ENCODE measurements around the gene OR2V2.

The OR2V2 gene

GRCh38 chr5:181149355-181149754, 2.0 kb downstream of the OR2V2 start:
- no peak for DNase-seq

GRCh38 chr5:181149806-181150733, 2.7 kb downstream of the OR2V2 start:
- no peak for DNase-seq

GRCh38 chr5:181151146-181151545, 3.8 kb downstream of the OR2V2 start:
- no peak for DNase-seq

GRCh38 chr5:181152406-181152805, 5.0 kb downstream of the OR2V2 start:
- DNase-seq: no peak

GRCh38 chr5:181153814-181154213, 6.4 kb downstream of the OR2V2 start:
- peak; percentile 51 for DNase-seq

- DNase-seq: no peak
Observed at GRCh38 chr5:181156758-181157157, 9.4 kb downstream of the OR2V2 start.

GRCh38 chr5:181158869-181159268, 11.5 kb downstream of the OR2V2 start:
- no peak for DNase-seq

GRCh38 chr5:181159286-181160151, 12.1 kb downstream of the OR2V2 start:
- DNase-seq: peak; percentile 89

GRCh38 chr5:181160152-181160754, 12.9 kb downstream of the OR2V2 start:
- DNase-seq: peak; percentile 91

GRCh38 chr5:181160755-181161533, 13.6 kb downstream of the OR2V2 start:
- peak; percentile 52 for DNase-seq

GRCh38 chr5:181161534-181162175, 14.3 kb downstream of the OR2V2 start:
- no peak for DNase-seq

- DNase-seq: no peak
Observed at GRCh38 chr5:181163487-181164075, 16.2 kb downstream of the OR2V2 start.

- DNase-seq: peak; percentile 62
Observed at GRCh38 chr5:181164076-181164952, 16.9 kb downstream of the OR2V2 start.

GRCh38 chr5:181166812-181167733, 19.7 kb downstream of the OR2V2 start:
- DNase-seq: no peak

- DNase-seq: no peak
Observed at GRCh38 chr5:181167814-181168488, 20.6 kb downstream of the OR2V2 start.

- no peak for DNase-seq
Observed at GRCh38 chr5:181168595-181169118, 21.3 kb downstream of the OR2V2 start.

GRCh38 chr5:181169459-181170236, 22.3 kb downstream of the OR2V2 start:
- peak; percentile 91 for DNase-seq
